ENCODE data around the gene MTARC2. TPM values are rescaled to one million over a fixed set of nuclear protein-coding genes. Genes with fewer than 3 reads are reported as not detected.

The MTARC2 gene
- total and polyA plus RNA-seq, 2 of the 13 experiments (the other 11 are each of a cell fraction or from before 2014, with no cell fraction given), result 8.5 to 10.1 TPM

DNA sequence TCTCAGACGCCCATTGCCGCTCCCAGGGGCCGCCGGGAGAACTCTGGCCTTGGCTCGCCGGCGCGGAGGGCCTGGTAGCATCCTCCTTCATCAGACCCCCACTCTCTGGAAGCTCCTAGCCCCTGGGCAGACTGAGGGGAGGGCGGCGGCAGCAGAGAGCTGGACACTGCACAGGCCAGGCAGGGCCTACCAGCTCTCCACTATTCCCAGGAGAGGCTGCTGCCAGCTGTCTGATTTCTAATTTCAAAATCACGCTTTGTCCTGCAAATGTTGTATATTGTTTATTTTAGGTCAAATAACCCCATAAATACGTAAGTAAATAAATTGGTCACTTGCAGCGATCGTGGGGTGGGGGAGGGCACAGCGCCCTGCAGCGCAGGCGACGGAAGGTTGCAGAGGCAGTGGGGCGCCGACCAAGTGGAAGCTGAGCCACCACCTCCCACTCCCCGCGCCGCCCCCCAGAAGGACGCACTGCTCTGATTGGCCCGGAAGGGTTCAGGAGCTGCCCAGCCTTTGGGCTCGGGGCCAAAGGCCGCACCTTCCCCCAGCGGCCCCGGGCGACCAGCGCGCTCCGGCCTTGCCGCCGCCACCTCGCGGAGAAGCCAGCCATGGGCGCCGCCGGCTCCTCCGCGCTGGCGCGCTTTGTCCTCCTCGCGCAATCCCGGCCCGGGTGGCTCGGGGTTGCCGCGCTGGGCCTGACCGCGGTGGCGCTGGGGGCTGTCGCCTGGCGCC, 38.4 kb downstream of the MTARC2 start, which contains the start of gene MTARC1 (continued):
- TF ChIP-seq ZBTB4 (CRISPR knock-in tag; IDR thresholded peaks at IDR 0.05; ENCODE audit: borderline replicate concordance) (peak; percentile 78; the same call in 1 of the 2 replicates), NFYB (CRISPR knock-in tag; IDR thresholded peaks at IDR 0.05) (peak; percentile 74), HIC2 (CRISPR knock-in tag; IDR thresholded peaks at IDR 0.05; ENCODE audit: low read depth) (peak; percentile 41), U2AF2 (IDR thresholded peaks at IDR 0.05; ENCODE audit: low read depth, low read length) (no peak), AHR (CRISPR knock-in tag; IDR thresholded peaks at IDR 0.05) (no peak), KIAA2018 (CRISPR knock-in tag; IDR thresholded peaks at IDR 0.05; ENCODE audit: borderline replicate concordance) (no peak), ESRRA (CRISPR knock-in tag; IDR thresholded peaks at IDR 0.05; ENCODE audit: low read depth) (peak; percentile 79)
- TF ChIP-seq, protein P1, sequence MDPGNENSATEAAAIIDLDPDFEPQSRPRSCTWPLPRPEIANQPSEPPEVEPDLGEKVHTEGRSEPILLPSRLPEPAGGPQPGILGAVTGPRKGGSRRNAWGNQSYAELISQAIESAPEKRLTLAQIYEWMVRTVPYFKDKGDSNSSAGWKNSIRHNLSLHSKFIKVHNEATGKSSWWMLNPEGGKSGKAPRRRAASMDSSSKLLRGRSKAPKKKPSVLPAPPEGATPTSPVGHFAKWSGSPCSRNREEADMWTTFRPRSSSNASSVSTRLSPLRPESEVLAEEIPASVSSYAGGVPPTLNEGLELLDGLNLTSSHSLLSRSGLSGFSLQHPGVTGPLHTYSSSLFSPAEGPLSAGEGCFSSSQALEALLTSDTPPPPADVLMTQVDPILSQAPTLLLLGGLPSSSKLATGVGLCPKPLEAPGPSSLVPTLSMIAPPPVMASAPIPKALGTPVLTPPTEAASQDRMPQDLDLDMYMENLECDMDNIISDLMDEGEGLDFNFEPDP (CRISPR knock-in tag; conservative IDR thresholded peaks at IDR 0.05), result 0 out of 2 replicates have a peak, but pooled peaks have one; percentile 42
- TF ChIP-seq, protein P2, sequence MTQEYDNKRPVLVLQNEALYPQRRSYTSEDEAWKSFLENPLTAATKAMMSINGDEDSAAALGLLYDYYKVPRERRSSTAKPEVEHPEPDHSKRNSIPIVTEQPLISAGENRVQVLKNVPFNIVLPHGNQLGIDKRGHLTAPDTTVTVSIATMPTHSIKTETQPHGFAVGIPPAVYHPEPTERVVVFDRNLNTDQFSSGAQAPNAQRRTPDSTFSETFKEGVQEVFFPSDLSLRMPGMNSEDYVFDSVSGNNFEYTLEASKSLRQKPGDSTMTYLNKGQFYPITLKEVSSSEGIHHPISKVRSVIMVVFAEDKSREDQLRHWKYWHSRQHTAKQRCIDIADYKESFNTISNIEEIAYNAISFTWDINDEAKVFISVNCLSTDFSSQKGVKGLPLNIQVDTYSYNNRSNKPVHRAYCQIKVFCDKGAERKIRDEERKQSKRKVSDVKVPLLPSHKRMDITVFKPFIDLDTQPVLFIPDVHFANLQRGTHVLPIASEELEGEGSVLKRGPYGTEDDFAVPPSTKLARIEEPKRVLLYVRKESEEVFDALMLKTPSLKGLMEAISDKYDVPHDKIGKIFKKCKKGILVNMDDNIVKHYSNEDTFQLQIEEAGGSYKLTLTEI (CRISPR knock-in tag; conservative IDR thresholded peaks at IDR 0.05), result no peak

Measured in HepG2 (cell line).